Tibial nerve (tissue), 4 donors: Measurements from ENCODE around the gene GABPB2. TPM values are rescaled to one million over a fixed set of nuclear protein-coding genes. Genes with fewer than 3 reads are reported as not detected.

Source experiments
- DNase-seq, 2 donors: peaks; one replicate each; pipeline ENCODE4 v3.0.0-alpha.2; 2019; ENCODE audit warnings: low spot score in 2 of 2
- H3K27ac ChIP-seq, 4 donors: fragments of 200-600 bp; sonication (generic) in 3 of 4; one replicate each; pipeline ENCODE4 v1.5.1; 2017 to 2019; ENCODE audit warnings: mild to moderate bottlenecking in 1 of 4
- H3K27me3 ChIP-seq, 2 donors: fragments of 200-600 bp; sonication (generic) in 1 of 2; one replicate each; pipeline versions ENCODE4 v1.5.1 to v1.6.0; 2017 to 2019
- H3K36me3 ChIP-seq, 3 donors: fragments of 200-600 bp; sonication (generic); one replicate each; pipeline ENCODE4 v1.5.1; 2018 to 2019
- H3K4me1 ChIP-seq, 4 donors: fragments of 200-600 bp; sonication (generic) in 3 of 4; one replicate each; pipeline ENCODE4 v1.5.1; 2017 to 2019
- H3K4me3 ChIP-seq, 4 donors: fragments of 200-600 bp; sonication (generic) in 3 of 4; one replicate each; pipeline ENCODE4 v1.5.1; 2017 to 2019; ENCODE audit warnings: mild to moderate bottlenecking in 1 of 4, moderate library complexity in 1 of 4
- H3K9me3 ChIP-seq, 4 donors: fragments of 200-600 bp; sonication (generic) in 3 of 4; one replicate each; pipeline ENCODE4 v1.5.1; 2017 to 2019
- CTCF ChIP-seq, 5 experiments: fragments of 200-600 bp in 3 of 5; fragments of 450-650 bp in 2 of 5; sonication (generic) in 3 of 5; IDR thresholded peaks; one replicate each; pipeline ENCODE4 v1.5.1; 2016 to 2019; ENCODE audit warnings: antibody characterized with exemption in 5 of 5, mild to moderate bottlenecking in 3 of 5, moderate library complexity in 2 of 5
- EP300 ChIP-seq, 2 donors: sonication (generic); formaldehyde crosslinking; IDR thresholded peaks; one replicate each; pipeline ENCODE4 v1.6.1; 2017; ENCODE audit warnings: antibody characterized with exemption in 2 of 2, mild to moderate bottlenecking in 1 of 2
- POLR2A ChIP-seq, 2 donors: fragments of 450-650 bp; IDR thresholded peaks; one replicate each; pipeline ENCODE4 v1.6.1; 2017; ENCODE audit warnings: antibody characterized with exemption in 2 of 2, mild to moderate bottlenecking in 2 of 2, moderate library complexity in 2 of 2
- WGBS, 2 donors: methylation state at CpG; one replicate each; pipeline ENCODE4 v1.1.5; 2018; 5-methylcytosine and 5-hydroxymethylcytosine counted together
- total RNA-seq, 4 donors: library from RNA; depleted of rRNA; stranded (reverse); fragments of >200 nt; gene quantifications; one replicate each; pipeline ENCODE4 v1.1.0, GENCODE V29; 2016

GABPB2 gene
- total RNA-seq, 4 donors from 2014 or later: 17.4 to 43.1 (median 22.3) TPM

GRCh38 chr1:151051356-151052009, 19.1 kb upstream of the GABPB2 start:
- no peaks in the 10 kb centered on the region for H3K27me3 ChIP-seq
- peak overlapping the region in 1 of 4 donors; percentile 30 for H3K27ac ChIP-seq
- H3K4me3 ChIP-seq: no peak overlapping the region
- no peaks in the 10 kb centered on the region for H3K9me3 ChIP-seq
- TF ChIP-seq EP300 (IDR thresholded peaks at IDR 0.05): peak in 1 of 2 donors; percentile 18
- no peak for TF ChIP-seq CTCF (IDR thresholded peaks at IDR 0.05)
- peaks cover 0 to 43% (median 24%) of the 10 kb centered on the region in 4 donors for H3K4me1 ChIP-seq
- peaks cover 0 to 51% (median 18%) of the 10 kb centered on the region in 3 donors for H3K36me3 ChIP-seq
- no peak for DNase-seq
- WGBS, 2 donors: 54 to 60% methylated on average over 2 of the region's 2 CpGs

GRCh38 chr1:151054971-151055547, 15.5 kb upstream of the GABPB2 start:
- no peak for TF ChIP-seq EP300 (IDR thresholded peaks at IDR 0.05)
- TF ChIP-seq POLR2A (IDR thresholded peaks at IDR 0.05): no peak
- no peak for TF ChIP-seq CTCF (IDR thresholded peaks at IDR 0.05)
- peaks cover 0 to 54% (median 18%) of the 10 kb centered on the region in 3 donors for H3K36me3 ChIP-seq
- no peak for DNase-seq
- no peaks in the 10 kb centered on the region for H3K9me3 ChIP-seq
- no peak overlapping the region for H3K4me3 ChIP-seq
- H3K27me3 ChIP-seq: no peaks in the 10 kb centered on the region
- peaks cover 0 to 41% (median 24%) of the 10 kb centered on the region in 4 donors for H3K4me1 ChIP-seq
- WGBS, 2 donors: 93 to 96% methylated on average over 4 of the region's 4 CpGs
- peak overlapping the region in 3 of 4 donors; percentile 97 to 98 (median 97) for H3K27ac ChIP-seq

GRCh38 chr1:151055581-151055980, 15.0 kb upstream of the GABPB2 start:
- Histone ChIP-seq H3K4me3 (peak overlapping the region in 1 of 4 donors; percentile 87), H3K36me3 (peaks cover 0 to 54% (median 18%) of the 10 kb centered on the region in 3 donors), H3K9me3 (no peaks in the 10 kb centered on the region), H3K27ac (peak overlapping the region; percentile 84 to 98 (median 97)), H3K4me1 (peaks cover 0 to 42% (median 24%) of the 10 kb centered on the region in 4 donors), H3K27me3 (no peaks in the 10 kb centered on the region)
- 42 to 100% methylated on average over 1 to 2 of the region's 2 CpGs for WGBS, 2 donors
- DNase-seq: no peak
- no peak for TF ChIP-seq CTCF (IDR thresholded peaks at IDR 0.05)
- no peak for TF ChIP-seq POLR2A (IDR thresholded peaks at IDR 0.05)
- no peak for TF ChIP-seq EP300 (IDR thresholded peaks at IDR 0.05)

- TF ChIP-seq POLR2A (IDR thresholded peaks at IDR 0.05) (no peak), CTCF (IDR thresholded peaks at IDR 0.05) (no peak)
- Histone ChIP-seq H3K9me3 (no peaks in the 10 kb centered on the region), H3K36me3 (peaks cover 0 to 54% (median 18%) of the 10 kb centered on the region in 3 donors), H3K27ac (peak overlapping the region; percentile 84 to 98 (median 97)), H3K27me3 (no peaks in the 10 kb centered on the region), H3K4me1 (peaks cover 0 to 44% (median 24%) of the 10 kb centered on the region in 4 donors), H3K4me3 (peak overlapping the region in 1 of 4 donors; percentile 87)
- no peak for DNase-seq
- WGBS, 2 donors: 22 to 34% methylated on average over 2 of the region's 2 CpGs
Observed at GRCh38 chr1:151056149-151056548, 14.4 kb upstream of the GABPB2 start.

GRCh38 chr1:151058692-151059091, 11.9 kb upstream of the GABPB2 start:
- TF ChIP-seq POLR2A (IDR thresholded peaks at IDR 0.05) (no peak), CTCF (IDR thresholded peaks at IDR 0.05) (no peak), EP300 (IDR thresholded peaks at IDR 0.05) (no peak)
- no peak for DNase-seq
- no peaks in the 10 kb centered on the region for H3K27me3 ChIP-seq
- peak overlapping the region; percentile 84 to 98 (median 97) for H3K27ac ChIP-seq
- peaks cover 0 to 44% (median 24%) of the 10 kb centered on the region in 4 donors for H3K4me1 ChIP-seq
- H3K4me3 ChIP-seq: peak overlapping the region; percentile 62 to 96 (median 87)
- 1% methylated on average over 8 to 10 of the region's 10 CpGs for WGBS, 2 donors
- H3K36me3 ChIP-seq: peaks cover 0 to 31% (median 13%) of the 10 kb centered on the region in 3 donors
- no peaks in the 10 kb centered on the region for H3K9me3 ChIP-seq
